Adipocyte (in vitro differentiated cells): Measurements from ENCODE around the gene FRMPD2.
"Not testable (repeated sequence)": the region's sequence is repeated elsewhere in the genome, so short reads cannot be mapped to it uniquely, and the experiment has no call there.

Experiments used
- DNase-seq: peaks from one replicate; pipeline ENCODE4 v3.0.0-alpha.2; 2015; ENCODE audit warnings: low read depth
- H3K27me3 ChIP-seq: replicated peaks from 2 replicates; pipeline ENCODE4 v1.7.0; 2013; ENCODE audit warnings: mild to moderate bottlenecking, low read length, moderate library complexity; ENCODE audit not compliant: control insufficient read depth, insufficient read depth
- H3K36me3 ChIP-seq: 2 replicates; pipeline ENCODE4 v1.7.0; 2013; ENCODE audit warnings: low read length, mild to moderate bottlenecking, moderate library complexity; ENCODE audit not compliant: control insufficient read depth, insufficient read depth, severe bottlenecking
- H3K4me1 ChIP-seq: 2 replicates; pipeline ENCODE4 v1.7.0; 2013; ENCODE audit warnings: mild to moderate bottlenecking, low read length, moderate library complexity; ENCODE audit not compliant: control insufficient read depth, insufficient read depth
- H3K4me3 ChIP-seq: 2 replicates; pipeline ENCODE4 v1.7.0; 2013; ENCODE audit warnings: mild to moderate bottlenecking, low read length, moderate library complexity
- H3K9ac ChIP-seq: 2 replicates; pipeline ENCODE4 v1.7.0; 2013; ENCODE audit warnings: mild to moderate bottlenecking, low read length, moderate library complexity
- H3K9me3 ChIP-seq: 2 replicates; pipeline ENCODE4 v1.7.0; 2013; ENCODE audit warnings: mild to moderate bottlenecking, low read length, moderate library complexity; ENCODE audit not compliant: control insufficient read depth

FRMPD2 gene

GRCh38 chr10:48251152-48251524, 23.4 kb downstream of the FRMPD2 start:
- DNase-seq = no peak
- H3K27me3 ChIP-seq = peaks cover 5% of the 10 kb centered on the region
- no peaks in the 10 kb centered on the region for H3K9me3 ChIP-seq
- no peak overlapping the region for H3K9ac ChIP-seq
- no peaks in the 10 kb centered on the region for H3K36me3 ChIP-seq
- no peaks in the 10 kb centered on the region for H3K4me1 ChIP-seq
- no peak overlapping the region for H3K4me3 ChIP-seq

DNA sequence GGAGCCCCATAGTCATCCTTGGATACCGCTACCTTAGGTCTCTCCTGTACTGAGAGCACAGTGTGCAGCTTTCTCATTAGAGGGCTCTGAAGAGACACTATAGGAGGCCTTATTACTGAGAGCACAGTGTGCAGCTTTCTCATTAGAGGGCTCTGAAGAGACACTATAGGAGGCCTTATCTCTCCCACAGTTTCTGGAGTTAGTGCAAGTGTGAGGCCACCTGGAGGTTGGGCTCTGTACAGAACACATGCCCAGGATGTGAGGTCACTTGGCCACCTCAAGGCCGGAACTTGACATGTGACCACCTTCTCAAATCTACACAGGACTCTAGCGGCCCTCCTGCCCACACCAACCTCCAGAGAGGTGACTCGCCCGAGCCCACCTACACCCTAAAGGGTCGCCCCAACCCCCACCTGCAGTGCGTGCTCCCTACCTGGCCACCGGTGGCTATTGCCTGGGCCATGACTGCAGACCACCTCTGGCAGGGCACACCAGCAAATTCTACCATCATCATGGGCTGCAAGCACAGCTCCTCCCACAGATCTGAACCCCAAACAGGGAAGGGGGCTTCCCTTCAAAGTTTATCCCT, 24.6 kb downstream of the FRMPD2 start:
- H3K4me1 ChIP-seq = no peaks in the 10 kb centered on the region
- no peaks in the 10 kb centered on the region for H3K36me3 ChIP-seq
- no peaks in the 10 kb centered on the region for H3K9me3 ChIP-seq
- no peak overlapping the region for H3K4me3 ChIP-seq
- H3K27me3 ChIP-seq = peaks cover 5% of the 10 kb centered on the region
- no peak overlapping the region for H3K9ac ChIP-seq
- DNase-seq = no peak

DNA sequence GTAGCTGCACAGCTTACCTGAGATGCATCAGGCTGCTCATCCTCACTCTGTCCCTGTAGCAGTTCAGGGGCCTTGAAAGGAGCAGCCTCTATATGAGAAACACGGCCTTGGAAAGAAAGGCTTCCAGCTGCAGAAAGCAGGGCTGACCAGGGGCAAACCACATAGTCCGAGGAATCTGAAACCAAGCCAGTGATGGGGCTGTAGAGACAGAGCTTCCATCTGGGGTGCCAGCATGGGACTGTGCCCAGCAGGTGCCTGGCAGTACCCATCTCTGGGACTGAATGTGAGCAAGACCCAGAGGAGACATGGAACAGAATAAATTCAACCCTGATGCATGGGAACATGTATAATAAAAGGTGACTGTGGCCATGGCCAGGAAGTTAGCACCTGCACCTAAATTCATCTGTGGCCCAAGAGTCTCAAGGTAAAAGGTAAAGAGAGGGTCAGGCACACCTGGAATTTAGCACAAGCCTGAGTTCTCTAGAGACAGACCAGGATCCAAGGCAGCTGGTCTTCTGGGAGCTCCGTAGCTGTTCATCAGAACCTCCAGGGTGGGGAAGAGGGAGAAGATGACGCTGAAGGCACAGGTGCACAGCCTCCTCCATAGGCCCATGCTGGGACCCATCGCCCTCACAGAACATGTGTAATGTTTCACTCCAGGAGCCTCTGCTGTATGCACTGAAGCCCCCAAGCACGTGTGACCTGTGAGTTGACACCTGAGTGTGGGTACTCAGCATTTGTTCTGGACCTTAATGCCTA, 25.3 kb downstream of the FRMPD2 start:
- Histone ChIP-seq H3K27me3 (peaks cover 10% of the 10 kb centered on the region), H3K4me1 (no peaks in the 10 kb centered on the region), H3K9ac (no peak overlapping the region), H3K9me3 (no peaks in the 10 kb centered on the region), H3K36me3 (no peaks in the 10 kb centered on the region), H3K4me3 (no peak overlapping the region)
- DNase-seq = no peak

DNA sequence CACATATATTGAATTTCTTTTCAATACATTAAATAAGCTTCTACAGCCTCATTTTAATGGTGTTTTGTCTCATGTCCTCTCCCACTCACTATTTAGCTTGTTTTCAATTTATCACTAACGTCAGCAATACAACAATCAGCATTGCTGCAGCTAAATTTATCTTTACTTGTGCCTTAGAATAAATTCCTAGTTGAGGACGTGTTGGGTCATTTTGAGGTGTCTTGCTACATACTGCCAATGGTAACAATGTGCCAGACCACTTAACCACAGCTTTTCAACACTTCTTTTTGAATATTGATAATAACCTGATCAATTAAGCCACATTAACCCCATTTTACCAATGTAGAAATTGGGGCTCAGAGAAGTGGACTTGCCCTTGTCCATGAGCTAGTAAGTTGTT, 26.0 kb downstream of the FRMPD2 start:
- Histone ChIP-seq H3K4me3 (no peak overlapping the region), H3K27me3 (peaks cover 13% of the 10 kb centered on the region), H3K4me1 (no peaks in the 10 kb centered on the region), H3K9ac (no peak overlapping the region), H3K36me3 (no peaks in the 10 kb centered on the region), H3K9me3 (no peaks in the 10 kb centered on the region)
- no peak for DNase-seq

DNA sequence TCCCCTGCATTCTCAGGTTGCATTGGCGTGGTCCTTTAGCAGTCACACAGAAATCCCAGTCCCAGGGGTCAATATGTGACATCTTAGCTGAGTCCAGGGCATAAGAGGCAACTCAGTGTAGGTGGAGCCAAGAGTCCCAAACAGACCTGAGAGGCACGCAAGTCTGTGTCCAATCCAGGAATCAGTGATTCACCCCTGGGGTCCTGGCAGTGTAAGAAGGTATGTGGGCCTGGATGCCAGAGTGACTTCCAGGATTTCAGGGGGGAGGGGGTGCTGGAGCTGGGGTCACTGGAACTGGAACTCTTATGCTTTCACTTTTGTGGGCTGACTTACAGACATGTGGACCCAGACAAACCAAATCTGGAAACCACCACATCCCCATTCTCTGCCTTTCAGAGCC, 26.8 kb downstream of the FRMPD2 start:
- Histone ChIP-seq H3K4me1 (no peaks in the 10 kb centered on the region), H3K9me3 (no peaks in the 10 kb centered on the region), H3K36me3 (no peaks in the 10 kb centered on the region), H3K9ac (no peak overlapping the region), H3K27me3 (peaks cover 21% of the 10 kb centered on the region), H3K4me3 (no peak overlapping the region)
- no peak for DNase-seq

DNA sequence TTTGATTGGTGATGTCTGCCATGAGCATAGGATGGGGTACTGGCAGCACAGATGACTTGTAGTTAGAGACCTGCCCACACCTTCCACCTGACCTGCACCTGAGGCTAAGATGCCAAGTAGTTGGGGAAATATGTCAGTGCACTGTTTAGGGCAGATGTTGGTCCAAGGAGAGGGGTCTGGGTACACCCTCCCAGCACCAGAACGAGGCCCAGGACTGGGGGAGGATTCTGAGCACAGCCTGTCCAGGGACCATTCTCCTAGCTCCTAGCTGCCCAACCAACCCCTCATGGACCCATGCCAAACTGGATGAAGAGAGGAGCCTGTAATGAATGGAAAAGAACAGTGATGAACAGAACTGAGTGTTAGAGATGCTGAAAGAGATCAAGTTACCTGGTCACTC, 28.0 kb downstream of the FRMPD2 start:
- no peak overlapping the region for H3K9ac ChIP-seq
- no peak overlapping the region for H3K4me3 ChIP-seq
- no peaks in the 10 kb centered on the region for H3K4me1 ChIP-seq
- no peak for DNase-seq
- no peaks in the 10 kb centered on the region for H3K36me3 ChIP-seq
- no peaks in the 10 kb centered on the region for H3K9me3 ChIP-seq
- H3K27me3 ChIP-seq = peaks cover 28% of the 10 kb centered on the region

DNA sequence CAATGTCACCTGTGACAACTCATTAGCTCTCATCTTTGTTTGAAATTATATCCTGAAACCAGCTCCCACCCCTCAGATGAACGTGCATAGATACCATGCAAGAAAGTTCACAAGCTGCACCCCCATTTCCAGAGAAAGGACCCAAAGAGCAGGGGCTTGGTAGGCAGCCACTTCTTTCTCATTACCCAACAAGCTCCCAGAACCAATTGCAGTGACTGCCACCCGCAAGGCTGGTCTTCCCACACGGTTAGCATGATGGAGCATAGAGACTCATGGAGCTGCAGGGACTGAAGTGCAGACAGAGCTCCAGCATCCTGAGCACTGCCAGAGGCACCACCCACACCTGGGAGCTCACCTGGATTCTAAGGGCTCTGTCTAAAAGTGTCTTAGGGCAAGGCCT, 28.5 kb downstream of the FRMPD2 start:
- Histone ChIP-seq H3K27me3 (peaks cover 34% of the 10 kb centered on the region), H3K36me3 (no peaks in the 10 kb centered on the region), H3K9me3 (no peaks in the 10 kb centered on the region), H3K4me3 (no peak overlapping the region), H3K9ac (no peak overlapping the region), H3K4me1 (no peaks in the 10 kb centered on the region)
- DNase-seq = no peak

DNA sequence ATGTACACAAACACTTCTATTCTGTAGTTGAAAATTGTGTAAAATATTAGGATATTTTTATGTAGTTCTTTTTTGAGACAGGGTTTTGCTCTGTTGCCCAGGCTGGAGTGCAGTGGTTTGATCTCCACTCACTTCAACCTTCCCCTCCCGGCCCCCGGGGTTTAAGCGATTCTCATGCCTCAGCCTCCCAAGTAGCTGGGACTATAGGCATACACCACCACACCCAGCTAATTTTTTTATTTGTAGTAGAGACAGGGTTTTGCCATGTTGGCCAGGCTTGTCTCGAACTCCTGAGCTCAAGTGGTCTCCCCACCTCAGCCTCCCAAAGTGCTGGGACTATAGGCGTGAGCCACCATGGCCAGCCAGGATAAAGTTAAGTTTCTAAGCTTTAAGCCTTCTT, 30.6 kb downstream of the FRMPD2 start:
- not testable (repeated sequence) for H3K4me1 ChIP-seq, H3K9me3 ChIP-seq, H3K9ac ChIP-seq, H3K4me3 ChIP-seq, H3K36me3 ChIP-seq, DNase-seq
- peaks cover 41% of the 10 kb centered on the region for H3K27me3 ChIP-seq

GRCh38 chr10:48243487-48243886, 31.0 kb downstream of the FRMPD2 start:
- Histone ChIP-seq H3K4me1 (no peaks in the 10 kb centered on the region), H3K27me3 (peaks cover 41% of the 10 kb centered on the region), H3K36me3 (no peaks in the 10 kb centered on the region), H3K4me3 (no peak overlapping the region), H3K9ac (no peak overlapping the region), H3K9me3 (no peaks in the 10 kb centered on the region)
- no peak for DNase-seq

DNA sequence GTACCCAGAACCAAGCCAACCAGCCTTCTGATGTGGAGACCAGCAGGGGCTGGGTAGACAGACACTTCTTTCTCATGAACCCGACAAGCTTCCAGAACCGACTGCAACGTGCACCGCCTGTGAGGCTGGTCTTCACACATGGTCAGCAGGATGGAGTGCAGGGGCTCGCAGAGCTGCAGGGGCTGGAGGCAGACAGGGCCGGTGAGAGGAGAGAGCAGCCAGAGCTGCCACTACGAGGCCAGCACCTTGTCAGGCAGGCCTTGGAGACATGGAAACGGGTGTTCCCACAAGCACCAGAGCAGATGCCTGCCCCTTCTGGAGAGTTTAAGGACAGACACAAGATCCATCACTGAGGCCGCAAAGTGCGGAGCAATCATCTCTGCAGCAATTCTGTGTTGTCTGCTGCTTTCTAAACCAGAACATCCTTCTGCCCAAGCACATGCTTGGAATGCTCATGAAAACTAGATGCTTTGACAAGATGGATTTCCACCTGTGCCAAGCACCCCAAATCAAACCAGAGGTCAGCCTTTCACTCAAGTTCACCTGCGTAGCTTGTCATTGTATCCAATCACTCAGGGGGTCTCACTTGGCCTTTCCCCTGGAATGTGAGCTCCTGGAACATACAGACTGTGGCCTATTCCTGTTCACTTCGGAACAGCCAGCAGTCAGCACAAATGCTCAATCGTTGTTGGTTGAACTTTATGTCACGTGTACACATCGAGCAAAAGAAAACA, 32.2 kb downstream of the FRMPD2 start:
- no peak overlapping the region for H3K9ac ChIP-seq
- no peak for DNase-seq
- H3K4me3 ChIP-seq = no peak overlapping the region
- H3K4me1 ChIP-seq = no peaks in the 10 kb centered on the region
- no peaks in the 10 kb centered on the region for H3K9me3 ChIP-seq
- H3K36me3 ChIP-seq = no peaks in the 10 kb centered on the region
- H3K27me3 ChIP-seq = peaks cover 46% of the 10 kb centered on the region

- no peak overlapping the region for H3K4me3 ChIP-seq
- no peaks in the 10 kb centered on the region for H3K36me3 ChIP-seq
- H3K4me1 ChIP-seq = no peaks in the 10 kb centered on the region
- H3K9ac ChIP-seq = no peak overlapping the region
- no peak for DNase-seq
- peaks cover 45% of the 10 kb centered on the region for H3K27me3 ChIP-seq
- no peaks in the 10 kb centered on the region for H3K9me3 ChIP-seq
Measured at GRCh38 chr10:48241332-48241731, 33.2 kb downstream of the FRMPD2 start.
